A673 (cell line): ENCODE measurements around the gene TTLL10. TPM values are rescaled to one million over a fixed set of nuclear protein-coding genes. Genes with fewer than 3 reads are reported as not detected.

Experiments used
- BruUV-seq: library from RNA; stranded (reverse); fragments of 400-500 nt; replicated peaks from 2 replicates; lab custom pipeline; 2021; lab: Mats Ljungman, UMichigan
- CTCF ChIA-PET: fragments of 300-600 bp; sonication (Branson Sonifier 250); formaldehyde crosslinking; loops from one replicate; lab custom pipeline; 2022; ENCODE audit warnings: antibody characterized with exemption; lab: Charles Lee
- POLR2A ChIA-PET: fragments of 300-600 bp; sonication (Branson Sonifier 250); formaldehyde crosslinking; loops from one replicate; lab custom pipeline; 2022; ENCODE audit warnings: antibody characterized with exemption; ENCODE audit not compliant: low non-redundant PET; lab: Charles Lee
- DNase-seq: peaks from one replicate; pipeline ENCODE4 v3.0.0-alpha.2; 2015; ENCODE audit warnings: low spot score
- H3K27ac ChIP-seq: fragments of 200-600 bp; sonication (generic); 2 replicates; pipeline ENCODE4 v1.5.1; 2016; ENCODE audit warnings: mixed run types, low read depth, mild to moderate bottlenecking, mixed read lengths, antibody characterized with exemption, low read length; ENCODE audit not compliant: poor library complexity, severe bottlenecking
- H3K27me3 ChIP-seq: fragments of 200-600 bp; sonication (generic); replicated peaks from 2 replicates; pipeline ENCODE4 v1.6.1; 2017; ENCODE audit warnings: mixed run types, low read depth, mild to moderate bottlenecking, mixed read lengths, antibody characterized with exemption, low read length; ENCODE audit not compliant: insufficient read depth, poor library complexity
- H3K36me3 ChIP-seq: fragments of 200-600 bp; sonication (generic); 2 replicates; pipeline ENCODE4 v1.6.1; 2016; ENCODE audit warnings: mixed run types, mild to moderate bottlenecking, mixed read lengths, antibody characterized with exemption, low read length; ENCODE audit not compliant: insufficient read depth, poor library complexity, severe bottlenecking
- H3K4me1 ChIP-seq: fragments of 200-600 bp; sonication (generic); 2 replicates; pipeline ENCODE4 v1.6.1; 2017; ENCODE audit warnings: mixed run types, mild to moderate bottlenecking, mixed read lengths, antibody characterized with exemption, low read length; ENCODE audit not compliant: insufficient read depth, poor library complexity, severe bottlenecking
- H3K4me3 ChIP-seq: fragments of 200-600 bp; sonication (generic); 2 replicates; pipeline ENCODE4 v1.5.1; 2016; ENCODE audit warnings: low read depth, mixed run types, mild to moderate bottlenecking, mixed read lengths, low read length; ENCODE audit not compliant: poor library complexity, severe bottlenecking
- H3K9me3 ChIP-seq: fragments of 200-600 bp; sonication (generic); 2 replicates; pipeline ENCODE4 v1.6.1; 2016; ENCODE audit warnings: mixed run types, low read depth, mild to moderate bottlenecking, mixed read lengths, antibody characterized with exemption, low read length; ENCODE audit not compliant: poor library complexity, severe bottlenecking
- CTCF ChIP-seq: fragments of 300-800, 200-600 bp; sonication (generic); conservative IDR thresholded peaks from 2 replicates; pipeline ENCODE4 v1.5.1; 2017; ENCODE audit warnings: low read depth, mild to moderate bottlenecking, antibody characterized with exemption, low read length, moderate library complexity, mixed read lengths
- EZH2 ChIP-seq: fragments of 200-600 bp; sonication (generic); IDR thresholded peaks from 2 replicates; pipeline ENCODE4 v1.6.1; 2017; ENCODE audit warnings: borderline replicate concordance, low read depth, mild to moderate bottlenecking, mixed read lengths, antibody characterized with exemption, low read length; ENCODE audit not compliant: poor library complexity, severe bottlenecking
- intact Hi-C: fragments of 100-400 bp; cut with micrococcal nuclease; formaldehyde crosslinking; loops from one replicate; pipeline ENCODE4 v1.10.0; 2022; ENCODE audit not compliant: unreplicated experiment
- total RNA-seq: library from RNA; stranded (reverse); gene quantifications from 2 replicates; pipeline ENCODE4 v1.2.3, GENCODE V29; 2021

TTLL10 gene
- total RNA-seq, 1 experiment from 2014 or later, result not detected

- no peaks in the 10 kb centered on the region for H3K36me3 ChIP-seq
- no peak overlapping the region for H3K4me3 ChIP-seq
- DNase-seq, result no peak
- intact Hi-C loops, result no loop called here
- H3K27ac ChIP-seq, result no peak overlapping the region
- ChIA-PET POLR2A (interaction anchor here (1.0 kb wide), 1 partner anchor 22 kb away, joined by 4 read pairs; no protein-coding TSS in a partner anchor), CTCF (no interaction called here)
- no peaks in the 10 kb centered on the region for H3K9me3 ChIP-seq
- H3K27me3 ChIP-seq, result no peaks in the 10 kb centered on the region
- H3K4me1 ChIP-seq, result peaks cover 6% of the 10 kb centered on the region
- no TSS peak for BruUV-seq
- TF ChIP-seq CTCF (no peak), EZH2 (no peak)
Observed at GRCh38 chr1:1208713-1209433, 35.2 kb downstream of the TTLL10 start.

- no peak for DNase-seq
- H3K27ac ChIP-seq, result no peak overlapping the region
- H3K4me1 ChIP-seq, result peaks cover 13% of the 10 kb centered on the region
- CTCF ChIA-PET, result no interaction called here
- POLR2A ChIA-PET, result no interaction called here
- intact Hi-C loops, result no loop called here
- no TSS peak for BruUV-seq
- no peaks in the 10 kb centered on the region for H3K27me3 ChIP-seq
- no peak overlapping the region for H3K4me3 ChIP-seq
- no peaks in the 10 kb centered on the region for H3K9me3 ChIP-seq
- TF ChIP-seq EZH2 (no peak), CTCF (no peak)
- H3K36me3 ChIP-seq, result no peaks in the 10 kb centered on the region
Observed at GRCh38 chr1:1210726-1211540, 37.3 kb downstream of the TTLL10 start.

DNA sequence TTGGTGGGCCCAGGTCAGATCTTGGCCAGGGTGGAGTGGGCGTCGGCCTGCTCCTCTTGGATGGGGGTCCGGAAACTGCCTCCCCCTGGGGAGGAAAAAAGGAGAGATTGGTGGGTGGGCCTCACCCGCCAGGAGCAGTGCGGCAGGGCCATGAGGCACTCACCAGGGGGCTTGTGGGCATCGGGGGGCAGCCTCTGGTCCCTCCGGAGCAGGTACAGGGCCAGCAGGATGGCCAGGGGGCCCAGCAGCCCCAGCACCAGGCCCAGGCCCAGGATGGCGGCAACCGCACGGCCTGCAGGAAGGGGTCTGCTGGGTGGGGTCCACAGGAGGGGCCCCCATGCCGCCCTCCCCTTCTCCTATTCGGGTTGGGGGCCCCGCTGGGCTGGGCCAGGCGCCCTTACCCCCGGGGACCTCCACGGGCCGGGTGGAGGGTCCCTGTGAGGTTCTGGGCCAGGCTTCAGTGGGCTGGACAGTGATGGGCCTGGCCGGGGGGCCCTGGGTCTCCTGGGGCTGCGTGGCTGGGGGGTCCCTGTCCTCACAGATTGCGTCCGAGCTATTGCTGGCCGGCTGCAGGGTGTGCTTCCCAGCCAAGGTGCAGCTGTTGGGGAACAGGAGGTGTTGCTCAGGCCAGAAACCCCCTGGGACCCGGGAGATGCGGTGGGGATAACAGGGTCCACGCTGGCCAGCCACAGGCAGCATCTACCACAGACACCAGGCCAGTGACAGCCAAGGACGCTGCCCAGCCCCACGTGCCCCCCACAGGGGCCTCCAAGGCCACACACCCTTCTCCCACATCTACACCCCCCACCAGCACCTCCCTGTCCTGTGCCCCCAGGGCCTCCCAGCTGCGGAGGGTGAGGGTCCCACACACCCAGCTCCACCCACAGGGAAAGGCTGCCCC, 38.1 kb downstream of the TTLL10 start:
- POLR2A ChIA-PET, result no interaction called here
- TF ChIP-seq CTCF, result no peak
- TF ChIP-seq EZH2, result no peak
- Histone ChIP-seq H3K9me3 (no peaks in the 10 kb centered on the region), H3K36me3 (peaks cover 5% of the 10 kb centered on the region), H3K27me3 (no peaks in the 10 kb centered on the region), H3K4me3 (no peak overlapping the region), H3K27ac (no peak overlapping the region), H3K4me1 (peaks cover 13% of the 10 kb centered on the region)
- no TSS peak for BruUV-seq
- intact Hi-C loops, result no loop called here
- CTCF ChIA-PET, result no interaction called here
- DNase-seq, result no peak
